ENCODE measurements around the gene LILRA6.
A peak's percentile ranks its signal among the peaks of the same experiment; 100 is the strongest.
"Not testable (repeated sequence)": the region's sequence is repeated elsewhere in the genome, so short reads cannot be mapped to it uniquely, and the experiment has no call there.

LILRA6 gene

GRCh38 chr19:54242646-54243045 lies at the start of gene LILRA6:
LILRA6 (minus strand) TSS chr19:54242790.
- not testable (repeated sequence) for DNase-seq

DNA sequence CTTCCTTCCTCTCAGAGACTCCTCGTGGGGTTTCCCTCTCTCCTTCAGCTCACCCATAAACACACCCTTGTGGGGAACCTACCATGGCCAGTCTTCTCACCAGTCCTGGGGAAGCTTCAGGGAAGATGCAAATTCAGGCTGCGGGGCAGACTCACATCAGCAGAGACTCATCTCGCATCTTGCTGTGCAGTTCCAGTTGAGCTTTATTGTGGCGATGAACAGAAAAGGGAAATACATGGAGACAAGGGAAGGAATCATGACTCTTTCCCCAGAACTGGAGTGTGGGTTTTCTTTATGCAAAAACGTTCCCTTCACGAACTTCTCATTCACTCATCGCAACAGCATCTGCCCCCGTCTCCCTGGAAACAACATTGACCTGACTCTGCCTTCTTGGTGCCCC lies 46.6 kb upstream of the LILRA6 start:
- DNase-seq, result not testable (repeated sequence)

DNA sequence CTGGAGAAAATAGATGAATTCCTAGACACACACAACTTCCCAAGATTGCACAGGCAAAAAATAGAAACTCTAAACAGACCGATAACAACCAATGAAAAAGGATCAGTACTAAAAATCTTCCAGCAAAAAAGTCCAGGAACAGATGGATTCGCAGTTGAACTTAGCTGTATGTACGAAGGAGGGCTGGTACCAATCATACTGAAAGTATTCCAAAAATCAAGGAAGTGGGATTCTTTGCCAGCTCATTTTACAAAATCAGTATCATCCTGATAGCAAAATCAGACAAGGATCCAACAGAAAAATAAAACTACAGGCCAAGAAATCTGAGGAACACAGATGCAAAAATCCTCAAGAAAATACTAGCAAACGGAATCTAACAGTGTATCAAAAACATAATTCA lies 44.9 kb upstream of the LILRA6 start:
- DNase-seq, result no peak

GRCh38 chr19:54286283-54286682 lies 43.7 kb upstream of the LILRA6 start:
- DNase-seq, result not testable (repeated sequence)

GRCh38 chr19:54285427-54286056 lies 43.0 kb upstream of the LILRA6 start:
- not testable (repeated sequence) for DNase-seq

- DNase-seq, result no peak
Measured at GRCh38 chr19:54282686-54283470, 40.3 kb upstream of the LILRA6 start.

DNA sequence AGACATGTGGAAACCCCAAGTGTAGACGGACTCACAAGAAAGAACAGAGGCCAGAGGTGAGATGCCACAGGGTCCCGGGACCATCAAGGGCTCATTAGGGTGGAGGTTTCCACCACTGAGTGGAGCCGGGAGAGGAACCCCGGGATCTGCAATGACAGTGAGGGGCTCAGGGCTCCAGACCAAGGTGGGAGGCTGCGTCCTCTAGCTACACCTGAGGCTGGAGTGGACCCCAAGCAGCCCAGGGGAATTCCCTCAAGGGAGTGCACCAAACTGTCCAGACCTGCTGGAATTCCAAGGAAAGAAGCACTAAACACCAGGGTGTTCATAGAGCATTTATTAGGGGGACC lies 39.1 kb upstream of the LILRA6 start:
- DNase-seq, result not testable (repeated sequence)

GRCh38 chr19:54281007-54281728 lies 38.6 kb upstream of the LILRA6 start, which contains the start of gene LILRB2:
LILRB2 (minus strand) TSS chr19:54281110; CDS start chr19:54280496, 614 bp downstream.
- DNase-seq, result no peak

DNA sequence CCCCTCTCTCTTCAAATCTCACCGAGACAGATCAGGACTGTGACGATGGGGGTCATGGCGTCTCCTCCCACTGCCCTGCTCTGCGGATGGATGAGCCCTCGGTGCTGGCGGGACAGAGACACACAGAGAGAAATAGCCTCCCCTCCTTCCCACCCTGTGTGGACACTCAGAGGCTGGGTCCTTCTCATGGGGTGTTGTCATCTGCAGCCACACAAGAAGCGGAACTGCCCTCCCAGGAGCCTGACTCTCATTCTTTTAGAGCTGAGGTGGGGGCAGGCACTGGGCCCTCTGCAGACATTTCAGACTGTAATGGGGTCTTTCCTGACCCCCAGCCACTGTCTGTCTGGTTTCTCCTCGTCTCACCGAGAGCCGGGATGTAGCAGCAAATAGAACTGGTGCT lies 37.9 kb upstream of the LILRA6 start:
- DNase-seq, result not testable (repeated sequence)

GRCh38 chr19:54280025-54280424 lies 37.4 kb upstream of the LILRA6 start:
- DNase-seq, result not testable (repeated sequence)

GRCh38 chr19:54279406-54279962 lies 36.9 kb upstream of the LILRA6 start:
- no peak for DNase-seq

DNA sequence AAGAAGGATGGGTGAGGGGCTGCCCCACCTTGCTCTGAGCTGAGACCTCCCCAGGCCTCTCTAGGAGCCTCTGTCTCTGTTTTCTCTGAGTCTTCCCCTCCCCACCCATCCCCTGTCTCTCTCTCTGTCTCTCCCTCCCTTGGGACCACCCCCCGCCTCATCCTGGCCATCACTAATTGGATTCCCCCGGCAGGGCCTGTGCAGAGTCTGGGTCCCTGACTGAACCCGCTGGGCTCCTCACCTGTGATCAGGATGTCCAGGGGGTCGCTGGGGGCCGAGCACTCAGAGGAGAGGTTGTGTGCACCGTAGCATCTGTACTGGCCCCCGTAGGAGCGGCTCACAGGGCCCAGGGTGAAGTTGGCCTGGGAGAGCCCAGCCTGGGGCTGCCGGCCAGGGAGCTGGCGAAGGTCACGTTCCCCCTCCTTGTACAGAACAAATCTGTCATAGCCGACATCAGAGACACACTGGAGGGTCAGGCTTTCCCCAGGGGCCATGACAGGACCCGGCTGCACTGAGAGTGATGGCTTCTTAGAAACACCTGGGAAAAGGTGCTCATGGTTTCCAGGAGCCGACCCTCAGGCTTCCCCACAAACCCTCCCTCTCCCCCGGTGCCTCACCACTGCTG lies 36.1 kb upstream of the LILRA6 start:
- not testable (repeated sequence) for DNase-seq

DNA sequence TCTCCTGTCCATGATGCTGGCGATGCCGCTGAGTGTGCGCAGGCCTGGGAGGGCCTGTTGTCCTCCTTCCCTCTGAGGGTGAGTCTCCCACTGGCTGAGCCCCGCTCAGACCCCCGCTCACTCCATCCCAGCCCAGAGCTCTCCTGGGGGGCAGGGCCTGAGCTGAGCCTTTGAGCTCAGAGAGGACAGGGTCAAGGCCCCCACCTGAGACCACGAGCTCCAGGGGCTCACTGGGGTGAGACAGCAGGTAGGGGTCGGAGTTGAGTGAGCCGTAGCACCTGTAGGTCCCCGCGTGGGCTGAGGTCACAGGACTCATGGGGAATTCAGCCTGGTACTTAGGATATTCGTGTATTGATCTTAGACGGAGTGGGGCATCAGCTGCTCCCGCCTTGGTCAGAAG lies 35.5 kb upstream of the LILRA6 start:
- not testable (repeated sequence) for DNase-seq

DNA sequence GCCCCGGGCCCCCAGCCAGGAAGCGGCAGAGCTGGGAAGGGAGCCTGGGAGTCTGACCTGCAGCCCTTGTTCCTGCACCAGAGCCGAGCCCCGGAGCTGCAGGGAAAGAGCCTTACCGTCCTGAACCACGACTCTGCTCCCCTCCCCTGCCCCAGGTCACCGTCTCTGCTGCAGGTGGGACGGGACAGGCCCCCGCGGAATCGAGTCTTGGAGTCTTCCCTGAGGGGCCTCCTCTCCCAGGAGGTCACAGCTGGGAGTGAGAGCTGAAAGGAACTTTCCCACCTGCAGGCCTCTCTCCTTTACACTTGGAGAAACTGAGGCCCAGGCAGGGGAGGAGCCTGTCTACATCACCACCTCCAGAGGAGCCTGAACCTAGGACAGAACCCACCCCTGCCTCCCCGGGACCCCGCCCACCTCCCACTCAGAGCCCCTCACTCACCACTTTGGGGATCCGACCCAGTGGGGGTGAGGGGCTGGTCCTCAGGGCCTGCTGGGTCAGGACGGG lies 34.6 kb upstream of the LILRA6 start:
- not testable (repeated sequence) for DNase-seq

- no peak for DNase-seq
Measured at GRCh38 chr19:54275951-54276350, 33.4 kb upstream of the LILRA6 start.

- DNase-seq, result not testable (repeated sequence)
Measured at GRCh38 chr19:54274516-54274915, 31.9 kb upstream of the LILRA6 start.

GRCh38 chr19:54273821-54274220 lies 31.2 kb upstream of the LILRA6 start:
- no peak for DNase-seq

GRCh38 chr19:54272181-54272580 lies 29.6 kb upstream of the LILRA6 start:
- not testable (repeated sequence) for DNase-seq

DNA sequence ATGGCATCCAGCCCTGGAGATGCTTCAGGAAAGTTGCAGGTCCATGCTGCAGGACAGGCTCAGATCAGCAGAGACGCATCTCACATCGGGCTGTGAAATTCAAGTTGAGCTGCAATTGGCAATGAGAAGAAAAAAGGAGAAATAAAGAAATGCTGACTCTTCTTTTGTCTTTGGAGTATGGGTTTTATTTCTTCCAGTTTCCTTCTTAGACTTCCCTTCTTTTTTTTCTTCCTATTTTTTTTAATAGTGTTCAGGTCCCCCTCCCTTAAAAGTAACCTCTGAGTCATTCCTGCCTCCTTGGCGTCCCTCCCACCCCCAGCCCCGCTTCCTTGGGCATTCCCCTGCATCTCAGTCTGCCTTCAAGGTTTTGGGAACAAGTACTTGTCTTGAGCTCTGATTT lies 29.0 kb upstream of the LILRA6 start:
- DNase-seq, result not testable (repeated sequence)

GRCh38 chr19:54271106-54271505 lies 28.5 kb upstream of the LILRA6 start:
- no peak for DNase-seq

GRCh38 chr19:54268936-54269335 lies 26.3 kb upstream of the LILRA6 start:
- DNase-seq, result no peak

GRCh38 chr19:54266133-54266532 lies 23.5 kb upstream of the LILRA6 start:
- DNase-seq, result peak; percentile 69

DNA sequence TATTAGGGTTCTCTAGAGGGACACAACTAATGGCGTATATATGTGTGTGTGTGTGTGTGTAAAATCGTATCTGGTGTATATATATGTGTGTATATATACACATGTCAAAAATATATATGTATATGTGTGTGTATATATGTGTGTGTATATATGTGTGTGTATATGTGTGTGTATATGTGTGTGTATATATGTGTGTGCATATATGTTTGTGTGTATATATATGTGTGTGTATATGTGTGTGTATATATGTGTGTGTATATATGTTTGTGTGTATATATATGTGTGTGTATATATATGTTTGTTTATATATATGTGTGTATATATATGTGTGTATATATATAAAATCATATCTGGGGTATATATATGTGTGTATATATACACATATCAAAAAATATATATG lies 19.9 kb upstream of the LILRA6 start:
- no peak for DNase-seq
